Measurements from ENCODE around the gene NDUFAF2. TPM values are rescaled to one million over a fixed set of nuclear protein-coding genes. Genes with fewer than 3 reads are reported as not detected.

The NDUFAF2 gene
- total RNA-seq, 2 experiments from 2014 or later = 41.2 to 46.6 TPM

DNA sequence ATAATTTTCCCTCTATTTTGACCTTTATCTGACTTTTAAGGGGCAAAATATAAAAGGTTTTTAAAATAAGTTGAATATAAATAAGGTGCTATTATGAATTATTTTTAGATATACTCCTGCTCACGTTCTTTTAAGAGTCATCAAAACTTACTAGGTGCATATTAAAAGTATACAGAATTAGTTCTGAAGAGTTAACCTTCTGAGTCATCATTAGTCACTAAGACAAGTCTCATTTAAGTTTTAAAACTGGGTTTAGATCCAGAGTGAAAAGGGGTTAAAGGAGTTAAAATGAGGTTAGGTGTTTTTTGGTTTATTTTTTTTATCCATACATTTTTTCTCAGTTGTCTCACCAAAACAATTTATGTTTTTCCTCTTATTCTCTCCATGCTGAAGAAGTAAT, 175.5 kb downstream of the NDUFAF2 start:
- TF ChIP-seq, protein P1, sequence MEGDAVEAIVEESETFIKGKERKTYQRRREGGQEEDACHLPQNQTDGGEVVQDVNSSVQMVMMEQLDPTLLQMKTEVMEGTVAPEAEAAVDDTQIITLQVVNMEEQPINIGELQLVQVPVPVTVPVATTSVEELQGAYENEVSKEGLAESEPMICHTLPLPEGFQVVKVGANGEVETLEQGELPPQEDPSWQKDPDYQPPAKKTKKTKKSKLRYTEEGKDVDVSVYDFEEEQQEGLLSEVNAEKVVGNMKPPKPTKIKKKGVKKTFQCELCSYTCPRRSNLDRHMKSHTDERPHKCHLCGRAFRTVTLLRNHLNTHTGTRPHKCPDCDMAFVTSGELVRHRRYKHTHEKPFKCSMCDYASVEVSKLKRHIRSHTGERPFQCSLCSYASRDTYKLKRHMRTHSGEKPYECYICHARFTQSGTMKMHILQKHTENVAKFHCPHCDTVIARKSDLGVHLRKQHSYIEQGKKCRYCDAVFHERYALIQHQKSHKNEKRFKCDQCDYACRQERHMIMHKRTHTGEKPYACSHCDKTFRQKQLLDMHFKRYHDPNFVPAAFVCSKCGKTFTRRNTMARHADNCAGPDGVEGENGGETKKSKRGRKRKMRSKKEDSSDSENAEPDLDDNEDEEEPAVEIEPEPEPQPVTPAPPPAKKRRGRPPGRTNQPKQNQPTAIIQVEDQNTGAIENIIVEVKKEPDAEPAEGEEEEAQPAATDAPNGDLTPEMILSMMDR (IDR thresholded peaks at IDR 0.05) = no peak
- no peak overlapping the region for H3K27ac Mint-ChIP-seq
- H3K36me3 Mint-ChIP-seq (ENCODE audit: low read depth) = peaks cover 6% of the 10 kb centered on the region
- H3K9me3 Mint-ChIP-seq = no peaks in the 10 kb centered on the region
- no peak for DNase-seq
- H3K4me3 Mint-ChIP-seq = no peak overlapping the region
- ChIA-PET POLR2A (no interaction called here), CTCF (no interaction called here)
- no peaks in the 10 kb centered on the region for H3K4me1 Mint-ChIP-seq (ENCODE audit: low read depth)
- intact Hi-C loops (cut with micrococcal nuclease) = no loop called here
- H3K27me3 Mint-ChIP-seq = no peaks in the 10 kb centered on the region
- ATAC-seq = no peak

DNA sequence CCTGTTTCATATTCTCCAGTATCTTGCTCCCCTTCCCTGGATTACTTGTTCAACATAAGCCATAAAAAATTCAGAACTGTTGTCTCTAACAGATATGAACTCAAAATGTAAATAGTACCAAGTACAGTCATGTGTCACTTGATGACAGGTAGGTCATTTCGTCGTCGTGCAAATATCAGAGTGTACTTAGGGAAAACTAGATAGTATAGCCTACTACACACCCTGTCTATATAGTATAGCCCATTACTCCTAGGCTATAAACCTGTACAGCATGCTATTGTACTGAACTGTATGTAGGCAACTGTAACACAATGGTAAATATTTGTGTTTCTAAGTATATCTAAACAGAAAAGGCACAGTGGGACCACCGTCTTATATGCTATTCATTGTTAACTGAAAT, 178.1 kb downstream of the NDUFAF2 start:
- H3K9me3 Mint-ChIP-seq = no peaks in the 10 kb centered on the region
- no peaks in the 10 kb centered on the region for H3K27me3 Mint-ChIP-seq
- peaks cover 11% of the 10 kb centered on the region for H3K36me3 Mint-ChIP-seq (ENCODE audit: low read depth)
- H3K4me3 Mint-ChIP-seq = no peak overlapping the region
- DNase-seq (no peak), ATAC-seq (no peak)
- ChIA-PET POLR2A (no interaction called here), CTCF (no interaction called here)
- no peaks in the 10 kb centered on the region for H3K4me1 Mint-ChIP-seq (ENCODE audit: low read depth)
- intact Hi-C loops (cut with micrococcal nuclease) = no loop called here
- H3K27ac Mint-ChIP-seq = no peak overlapping the region
- TF ChIP-seq, protein P1 (IDR thresholded peaks at IDR 0.05) = no peak

DNA sequence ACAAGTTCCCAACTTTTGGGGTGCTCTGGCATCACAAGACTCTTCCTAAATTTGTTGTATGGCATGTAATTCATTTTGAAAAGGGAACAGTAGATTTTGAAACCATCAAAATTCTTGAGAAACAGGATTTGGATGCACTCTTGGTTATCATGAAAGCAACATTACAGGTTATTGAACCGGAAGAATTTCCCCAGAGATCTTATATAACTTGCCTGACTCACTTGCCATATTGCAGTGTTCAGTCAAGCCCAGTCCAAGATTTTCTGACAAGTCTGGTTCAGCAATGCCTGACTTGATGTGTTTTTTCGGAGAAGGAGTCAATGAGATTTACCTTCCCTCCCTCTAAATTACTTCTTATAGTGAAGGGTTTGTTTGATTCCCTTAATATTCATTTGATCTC, 185.3 kb downstream of the NDUFAF2 start:
- ChIA-PET POLR2A (no interaction called here), CTCF (no interaction called here)
- Mint-ChIP-seq H3K9me3 (no peaks in the 10 kb centered on the region), H3K4me3 (no peak overlapping the region), H3K27ac (no peak overlapping the region), H3K27me3 (no peaks in the 10 kb centered on the region), H3K36me3 (ENCODE audit: low read depth) (peaks cover 7% of the 10 kb centered on the region), H3K4me1 (ENCODE audit: low read depth) (no peaks in the 10 kb centered on the region)
- ATAC-seq = no peak
- intact Hi-C loops (cut with micrococcal nuclease) = no loop called here
- no peak for DNase-seq
- TF ChIP-seq, protein P1 (IDR thresholded peaks at IDR 0.05) = no peak

DNA sequence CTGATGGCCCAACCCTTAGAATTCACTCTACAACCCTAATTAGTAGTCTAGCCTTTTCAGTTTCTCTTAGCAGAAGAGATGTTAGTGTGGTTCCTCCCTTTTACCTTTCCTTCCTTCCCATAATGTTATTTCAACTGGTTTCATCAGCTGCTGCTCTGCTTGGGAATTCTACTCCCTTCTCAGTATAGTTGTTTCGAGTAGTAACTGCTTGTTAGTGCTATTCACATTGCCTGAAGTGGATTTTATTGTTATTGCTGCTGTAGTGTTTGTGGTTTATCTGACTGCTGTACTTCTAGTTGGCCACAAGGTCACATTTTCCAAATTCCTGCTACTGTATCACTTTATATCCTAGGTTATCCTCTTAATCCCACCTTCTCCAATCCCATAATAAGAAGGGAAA, 187.6 kb downstream of the NDUFAF2 start:
- intact Hi-C loops (cut with micrococcal nuclease) = no loop called here

DNA sequence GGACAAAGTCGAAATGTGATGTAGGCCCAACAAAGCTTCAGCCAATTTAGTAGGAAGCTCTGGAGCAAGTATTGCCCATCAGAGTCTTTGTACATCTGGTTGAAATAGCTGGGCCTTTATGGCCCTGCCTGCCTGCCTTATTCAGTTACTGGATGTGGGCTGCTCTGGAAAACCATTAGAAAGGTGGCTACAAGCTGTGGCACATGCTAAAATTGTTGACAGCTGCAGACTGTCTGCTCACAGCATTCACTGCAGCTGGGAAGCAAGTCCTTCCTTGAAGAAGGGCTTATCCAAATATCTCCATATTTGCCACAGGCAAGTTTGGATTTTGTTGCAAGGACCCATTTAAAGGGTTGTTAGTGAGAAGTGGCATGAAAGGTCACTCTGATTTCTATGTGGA, 192.8 kb downstream of the NDUFAF2 start:
- CTCF ChIA-PET = interaction anchor here (1.5 kb wide), 1 partner anchor 13 kb away, joined by 3 read pairs; no protein-coding TSS in a partner anchor
- POLR2A ChIA-PET = no interaction called here
- Mint-ChIP-seq H3K4me3 (no peak overlapping the region), H3K27ac (no peak overlapping the region), H3K36me3 (ENCODE audit: low read depth) (peaks cover 4% of the 10 kb centered on the region), H3K27me3 (no peaks in the 10 kb centered on the region), H3K4me1 (ENCODE audit: low read depth) (no peaks in the 10 kb centered on the region), H3K9me3 (no peaks in the 10 kb centered on the region)
- ATAC-seq = no peak
- intact Hi-C loops (cut with micrococcal nuclease) = no loop called here
- TF ChIP-seq, protein P1 (IDR thresholded peaks at IDR 0.05) = no peak
- no peak for DNase-seq

More for the DNA sequence above, 187.6 kb downstream of the NDUFAF2 start:
- ATAC-seq = no peak
- no peaks in the 10 kb centered on the region for H3K9me3 Mint-ChIP-seq
- DNase-seq = no peak
- H3K27me3 Mint-ChIP-seq = no peaks in the 10 kb centered on the region
- peaks cover 4% of the 10 kb centered on the region for H3K36me3 Mint-ChIP-seq (ENCODE audit: low read depth)
- TF ChIP-seq, protein P1 (IDR thresholded peaks at IDR 0.05) = no peak
- no peak overlapping the region for H3K27ac Mint-ChIP-seq
- H3K4me1 Mint-ChIP-seq (ENCODE audit: low read depth) = no peaks in the 10 kb centered on the region
- CTCF ChIA-PET = no interaction called here
- POLR2A ChIA-PET = no interaction called here
- no peak overlapping the region for H3K4me3 Mint-ChIP-seq
